ENCODE data around the gene DHRS11.
"Not testable (repeated sequence)": the region's sequence is repeated elsewhere in the genome, so short reads cannot be mapped to it uniquely, and the experiment has no call there.

The DHRS11 gene

DNA sequence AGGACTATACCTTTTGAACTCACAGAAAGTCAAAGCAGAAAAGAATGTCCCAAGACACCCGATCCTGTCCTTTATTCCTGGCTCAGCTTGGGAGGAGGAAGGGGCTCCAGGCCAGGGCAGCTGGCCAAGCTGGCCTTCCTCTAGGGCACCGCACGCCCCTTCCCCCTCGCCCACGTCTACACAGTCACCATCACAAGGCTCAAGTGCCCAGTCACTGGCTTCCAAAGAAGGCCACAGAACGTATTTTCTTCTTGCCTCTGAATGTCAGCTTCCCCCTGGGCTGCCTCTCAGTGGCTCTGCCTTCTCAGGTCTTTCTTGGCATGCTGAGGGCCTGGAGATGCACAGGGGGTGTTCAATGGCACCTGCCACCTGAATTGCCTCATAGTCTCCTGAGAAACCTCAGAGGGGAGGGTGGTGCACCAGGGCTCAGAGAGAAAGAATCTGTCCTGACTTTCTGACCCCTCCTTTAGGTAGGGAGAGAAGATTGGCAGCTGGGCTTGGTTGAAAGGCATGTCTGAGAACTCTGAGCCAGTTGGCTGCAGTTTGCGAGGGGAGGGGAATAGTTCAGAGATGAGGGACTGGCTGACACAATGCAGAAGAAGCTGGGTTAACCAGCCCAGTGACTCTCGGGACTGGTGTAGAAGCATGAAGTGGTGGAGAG, 2.1 kb downstream of the DHRS11 start:
- DNase-seq (ENCODE audit: low read depth in 2 of 3, low spot score in 2 of 3): no peak

DNA sequence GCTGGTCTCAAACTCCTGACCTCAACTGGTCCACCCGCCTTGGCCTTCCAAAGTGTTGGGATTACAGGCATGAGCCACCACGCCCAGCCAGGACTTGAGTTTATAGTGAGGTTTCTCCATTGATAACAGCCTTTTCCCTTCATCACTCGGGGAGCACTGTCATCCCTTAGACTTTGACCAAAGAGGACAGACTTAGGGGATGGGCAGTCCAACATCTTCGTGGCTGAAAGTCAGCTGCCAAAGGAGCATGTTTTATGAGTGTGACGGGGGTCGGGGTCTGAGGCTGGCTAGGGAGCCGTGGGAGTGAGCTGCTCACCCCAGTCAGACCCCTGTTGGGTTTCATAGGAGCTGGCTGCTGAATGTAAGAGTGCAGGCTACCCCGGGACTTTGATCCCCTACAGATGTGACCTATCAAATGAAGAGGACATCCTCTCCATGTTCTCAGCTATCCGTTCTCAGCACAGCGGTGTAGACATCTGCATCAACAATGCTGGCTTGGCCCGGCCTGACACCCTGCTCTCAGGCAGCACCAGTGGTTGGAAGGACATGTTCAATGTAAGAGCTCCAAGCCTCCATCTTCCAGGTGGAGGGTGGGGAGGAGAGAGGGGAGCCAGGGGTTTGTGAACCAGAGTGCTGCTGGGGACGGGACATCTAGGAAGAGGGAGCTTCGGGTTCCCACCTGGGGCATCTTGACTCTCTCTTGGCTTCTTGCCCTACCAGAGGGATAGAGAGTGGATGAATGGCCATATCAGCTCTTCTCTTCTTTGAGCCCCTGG, 3.1 kb downstream of the DHRS11 start:
- DNase-seq (ENCODE audit: low read depth in 2 of 3, low spot score in 2 of 3): no peak

DNA sequence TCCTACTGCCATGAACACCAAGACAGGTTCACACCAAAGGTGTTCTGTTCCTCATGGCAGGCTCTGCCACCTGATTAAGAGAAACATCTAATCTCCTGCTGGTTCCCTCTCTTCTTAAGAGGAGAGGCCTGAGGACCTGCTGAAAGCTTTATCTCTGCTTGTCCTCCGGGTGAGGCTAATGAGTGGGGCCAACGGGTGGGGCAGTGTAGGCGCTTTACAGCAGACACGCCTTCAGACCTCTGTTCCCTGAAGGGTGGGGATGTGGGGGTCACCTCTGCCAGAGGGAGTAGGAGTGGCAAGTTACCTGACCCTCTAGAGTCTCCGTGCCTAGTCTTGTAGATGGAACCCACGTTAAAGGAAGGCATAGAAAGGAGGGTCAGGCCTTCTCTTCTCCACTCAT, 5.5 kb downstream of the DHRS11 start:
- no peak for DNase-seq (ENCODE audit: low read depth in 2 of 3, low spot score in 2 of 3)

DNA sequence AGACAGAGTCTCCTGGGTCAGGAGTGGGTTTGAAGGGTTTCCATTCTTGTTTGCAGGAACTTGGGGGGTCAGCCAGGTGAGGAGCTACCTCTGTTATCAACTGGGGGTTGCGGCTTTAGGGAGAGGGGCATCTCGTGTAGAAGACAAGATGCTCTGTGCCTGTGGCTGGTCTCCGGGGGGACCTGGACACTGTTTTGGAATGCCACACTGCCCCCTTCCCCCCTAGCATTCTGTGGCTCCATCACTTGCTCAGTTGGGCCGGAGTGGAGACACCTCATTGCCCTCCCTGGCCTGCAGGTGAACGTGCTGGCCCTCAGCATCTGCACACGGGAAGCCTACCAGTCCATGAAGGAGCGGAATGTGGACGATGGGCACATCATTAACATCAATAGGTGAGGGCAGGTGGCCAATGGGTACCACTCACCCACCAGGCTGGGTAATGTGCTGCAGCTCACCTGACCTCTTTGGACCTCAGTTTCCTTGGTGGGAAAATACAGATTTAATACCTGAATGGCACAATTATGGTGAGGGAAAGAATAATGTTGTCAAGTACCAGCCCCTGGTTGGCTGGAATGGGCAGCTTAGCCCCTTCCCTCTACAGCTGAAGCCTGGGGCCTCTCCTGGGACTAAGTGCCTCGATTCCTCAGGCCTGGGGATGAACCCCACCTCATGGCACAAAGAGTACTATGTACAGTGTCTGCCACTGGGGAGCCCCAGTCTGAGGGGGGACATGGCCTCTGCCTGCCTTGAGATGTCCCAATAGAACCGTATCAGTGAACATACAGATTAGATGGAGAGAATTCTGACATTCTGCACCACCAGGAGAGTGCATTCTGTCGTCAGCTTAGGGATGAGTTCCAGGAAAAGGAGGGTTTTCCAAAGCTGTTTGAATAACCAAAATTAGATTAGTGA, 6.4 kb downstream of the DHRS11 start:
- no peak for DNase-seq (ENCODE audit: low read depth in 2 of 3, low spot score in 2 of 3)

DNA sequence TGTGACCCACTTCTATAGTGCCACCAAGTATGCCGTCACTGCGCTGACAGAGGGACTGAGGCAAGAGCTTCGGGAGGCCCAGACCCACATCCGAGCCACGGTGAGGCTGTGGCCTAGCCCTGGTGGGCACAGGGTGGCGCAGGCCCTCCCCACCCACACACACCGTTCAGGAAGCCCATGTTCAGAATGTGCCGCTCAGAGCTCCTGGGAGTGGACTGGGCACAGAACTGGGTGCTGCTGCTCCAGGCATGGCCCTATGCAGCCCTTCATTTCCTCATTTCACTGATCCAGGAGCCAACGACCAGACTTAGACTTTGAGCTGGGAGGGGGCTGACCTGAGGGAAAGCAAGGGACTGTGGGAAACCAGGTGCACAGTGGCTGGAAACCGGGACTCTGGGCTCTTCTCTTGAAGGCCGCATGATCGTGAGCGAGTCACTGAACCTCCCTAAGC, 7.3 kb downstream of the DHRS11 start:
- DNase-seq (ENCODE audit: low read depth in 2 of 3, low spot score in 2 of 3): no peak

DNA sequence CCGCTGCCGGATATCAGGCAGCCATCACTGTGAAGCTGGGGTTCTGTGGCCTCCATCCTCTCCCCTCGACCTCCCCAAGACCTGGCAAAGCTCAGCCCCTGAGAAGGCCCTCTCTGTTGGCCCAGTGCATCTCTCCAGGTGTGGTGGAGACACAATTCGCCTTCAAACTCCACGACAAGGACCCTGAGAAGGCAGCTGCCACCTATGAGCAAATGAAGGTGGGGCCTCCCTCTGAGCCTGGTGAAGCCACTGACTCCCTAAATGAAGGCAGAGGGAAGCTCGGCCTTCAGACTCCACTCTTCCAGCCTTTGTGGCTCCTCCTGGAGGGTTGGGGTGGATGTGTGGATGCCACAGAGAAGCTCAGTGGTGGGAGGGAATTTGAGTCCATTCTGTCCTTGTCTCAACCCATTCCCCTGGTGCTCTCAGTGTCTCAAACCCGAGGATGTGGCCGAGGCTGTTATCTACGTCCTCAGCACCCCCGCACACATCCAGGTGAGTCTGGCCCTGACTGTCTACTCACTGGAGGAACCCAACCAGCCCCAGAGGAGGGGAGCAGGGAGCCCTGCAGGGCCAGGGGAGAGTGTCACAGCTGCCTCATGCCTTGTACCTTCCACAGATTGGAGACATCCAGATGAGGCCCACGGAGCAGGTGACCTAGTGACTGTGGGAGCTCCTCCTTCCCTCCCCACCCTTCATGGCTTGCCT, 8.0 kb downstream of the DHRS11 start:
- no peak for DNase-seq (ENCODE audit: low read depth in 2 of 3, low spot score in 2 of 3)

DNA sequence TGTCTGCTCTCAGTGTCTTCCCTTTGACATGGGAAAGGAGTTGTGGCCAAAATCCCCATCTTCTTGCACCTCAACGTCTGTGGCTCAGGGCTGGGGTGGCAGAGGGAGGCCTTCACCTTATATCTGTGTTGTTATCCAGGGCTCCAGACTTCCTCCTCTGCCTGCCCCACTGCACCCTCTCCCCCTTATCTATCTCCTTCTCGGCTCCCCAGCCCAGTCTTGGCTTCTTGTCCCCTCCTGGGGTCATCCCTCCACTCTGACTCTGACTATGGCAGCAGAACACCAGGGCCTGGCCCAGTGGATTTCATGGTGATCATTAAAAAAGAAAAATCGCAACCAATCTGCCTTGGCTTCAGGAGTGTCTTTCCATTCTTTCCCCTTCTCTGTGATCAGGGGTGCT, 8.8 kb downstream of the DHRS11 start:
- no peak for DNase-seq (ENCODE audit: low read depth in 2 of 3, low spot score in 2 of 3)

DNA sequence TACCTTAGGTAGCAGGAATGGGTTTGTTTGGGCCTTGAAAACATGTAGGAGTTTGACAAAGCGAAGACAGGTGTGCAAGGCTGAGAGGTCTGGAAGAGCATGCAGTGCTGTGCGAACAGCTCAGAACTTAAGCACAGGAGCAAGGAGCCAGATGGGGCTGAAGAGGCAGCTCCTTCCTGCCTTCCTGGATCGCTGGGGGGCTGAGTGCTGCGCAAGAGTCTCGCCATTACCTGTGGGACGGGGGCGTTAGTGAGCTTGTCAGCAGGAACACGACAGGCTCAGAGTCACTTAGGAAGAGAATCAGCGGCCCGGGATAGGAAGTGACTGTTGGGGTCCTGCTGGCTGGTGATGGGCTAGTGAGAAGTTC, 9.2 kb downstream of the DHRS11 start:
- peak in 1 of 3 experiments; percentile 15 for DNase-seq (ENCODE audit: low read depth in 2 of 3, low spot score in 2 of 3)

DNA sequence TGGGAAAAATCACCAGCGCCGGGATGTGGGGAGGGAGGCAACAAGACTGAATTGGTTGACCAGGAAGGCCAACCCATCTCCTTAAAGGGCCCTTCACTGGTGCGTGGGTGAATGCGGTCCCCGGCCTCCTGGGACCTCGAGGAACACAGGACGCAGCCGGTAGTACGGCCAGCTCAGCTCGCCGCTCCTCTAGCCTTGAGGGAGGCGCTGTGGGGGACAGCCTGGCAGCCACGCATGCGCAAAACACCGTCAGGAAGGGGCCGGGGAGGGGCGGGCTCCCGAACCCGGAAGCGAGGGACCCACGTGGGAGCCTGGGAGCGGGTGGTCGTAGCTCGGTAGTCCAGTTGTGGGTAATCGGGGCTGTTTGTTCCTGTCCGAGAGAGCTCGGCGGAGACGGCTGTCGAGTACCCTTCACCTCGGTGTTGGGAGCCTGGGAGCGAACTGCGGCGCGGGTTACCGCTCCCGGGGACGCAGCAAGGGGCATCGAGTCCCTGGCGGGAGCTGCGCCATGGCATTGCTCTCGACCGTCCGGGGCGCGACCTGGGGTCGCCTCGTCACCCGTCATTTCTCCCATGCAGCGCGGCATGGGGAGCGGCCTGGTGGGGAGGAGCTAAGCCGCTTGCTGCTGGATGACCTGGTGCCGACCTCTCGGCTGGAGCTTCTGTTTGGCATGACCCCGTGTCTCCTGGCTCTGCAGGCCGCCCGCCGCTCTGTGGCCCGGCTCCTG, 9.8 kb downstream of the DHRS11 start, which contains the start of gene MRM1:
MRM1 (plus strand) TSS at position 281 of the 727 bp plus-strand sequence; CDS start at position 509, 228 bp downstream.
- peak; percentile 83 to 89 (median 87) for DNase-seq (ENCODE audit: low read depth in 2 of 3, low spot score in 2 of 3)

DNA sequence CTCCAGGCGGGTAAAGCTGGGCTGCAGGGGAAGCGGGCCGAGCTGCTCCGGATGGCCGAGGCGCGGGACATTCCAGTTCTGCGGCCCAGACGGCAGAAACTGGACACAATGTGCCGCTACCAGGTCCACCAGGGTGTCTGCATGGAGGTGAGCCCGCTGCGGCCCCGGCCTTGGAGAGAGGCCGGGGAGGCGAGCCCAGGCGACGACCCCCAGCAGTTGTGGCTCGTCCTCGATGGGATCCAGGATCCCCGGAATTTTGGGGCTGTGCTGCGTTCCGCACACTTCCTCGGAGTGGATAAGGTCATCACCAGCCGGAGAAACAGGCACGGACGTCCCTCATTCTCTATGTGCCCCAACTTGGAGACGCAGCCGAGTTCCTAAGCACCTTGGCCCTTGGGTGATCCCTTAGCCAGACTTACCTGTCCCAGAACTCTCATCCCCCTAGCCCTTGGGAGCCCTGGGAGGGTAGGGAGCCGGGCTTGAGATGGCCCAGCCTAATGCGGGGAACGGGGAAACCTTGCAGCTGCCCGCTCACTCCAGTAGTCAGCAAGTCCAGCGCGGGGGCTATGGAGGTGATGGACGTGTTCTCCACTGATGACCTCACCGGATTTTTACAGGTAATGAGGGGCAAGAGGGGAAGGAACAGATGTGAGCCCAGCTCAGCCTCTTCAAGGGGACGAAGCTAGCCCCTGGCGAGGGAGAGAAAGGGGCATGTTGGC, 10.5 kb downstream of the DHRS11 start:
- peak in 1 of 3 experiments; percentile 23 for DNase-seq (ENCODE audit: low read depth in 2 of 3, low spot score in 2 of 3)

DNA sequence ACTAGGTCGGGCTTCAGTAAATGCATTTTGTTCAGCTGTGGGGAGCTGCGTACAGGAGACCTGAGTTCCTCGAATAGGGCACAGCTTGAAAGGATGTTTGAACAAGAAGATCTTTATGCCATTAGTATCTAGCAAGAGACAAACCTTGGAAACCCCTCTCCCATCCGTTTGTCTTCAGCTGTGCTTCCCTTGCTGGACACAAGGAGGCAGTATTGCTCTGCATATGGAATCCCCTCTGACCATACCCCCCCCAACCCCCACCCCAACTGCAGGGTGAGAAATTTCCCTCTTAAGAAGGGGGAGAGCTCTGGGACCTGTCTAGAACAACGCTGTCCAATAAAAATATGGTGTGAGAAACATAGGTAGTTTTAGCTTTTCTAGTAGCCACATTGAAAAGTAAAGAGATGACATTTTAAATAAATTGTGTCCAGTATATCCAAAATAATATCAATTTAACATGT, 11.3 kb downstream of the DHRS11 start:
- peak; percentile 31 to 41 (median 40) for DNase-seq (ENCODE audit: low read depth in 2 of 3, low spot score in 2 of 3)

DNA sequence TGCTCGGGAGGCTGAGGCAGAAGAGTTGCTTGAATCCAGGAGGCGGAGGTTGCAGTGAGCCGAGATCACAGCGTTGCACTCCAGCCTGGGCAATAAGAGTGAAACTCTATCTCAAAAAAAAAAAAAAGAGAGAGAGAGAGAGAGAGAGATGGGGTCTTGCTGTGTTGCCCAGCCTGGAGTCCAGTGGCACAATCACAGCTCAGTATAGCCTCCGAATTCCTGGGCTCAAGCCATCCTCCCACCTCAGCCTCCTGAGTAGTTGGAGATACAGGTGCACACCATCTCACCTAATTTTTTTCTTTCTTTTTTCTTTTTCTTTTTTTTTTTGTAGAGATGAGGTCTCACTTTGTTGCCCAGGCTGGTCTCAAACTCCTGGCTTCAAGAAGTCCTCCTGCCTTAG, 13.3 kb downstream of the DHRS11 start:
- DNase-seq (ENCODE audit: low read depth in 2 of 3, low spot score in 2 of 3): not testable (repeated sequence)

DNA sequence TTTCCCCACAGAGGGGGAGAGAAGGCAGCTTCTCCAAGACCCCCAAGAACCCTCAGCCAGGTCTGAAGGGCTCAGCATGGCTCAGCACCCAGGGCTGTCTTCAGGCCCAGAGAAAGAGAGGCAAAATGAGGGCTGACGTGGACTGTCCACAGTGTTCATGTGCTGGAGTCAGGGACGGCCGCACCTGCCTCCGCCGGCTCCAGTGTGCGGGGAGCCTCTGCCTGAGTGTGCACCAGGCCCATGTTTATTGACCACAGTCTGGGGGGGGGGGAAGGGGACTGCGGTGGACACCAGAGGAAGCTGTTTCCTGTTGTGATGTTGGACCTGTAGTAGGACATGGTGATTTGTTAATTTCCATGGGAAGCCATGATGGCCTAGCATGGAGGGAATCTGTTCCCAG, 16.6 kb downstream of the DHRS11 start:
- DNase-seq (ENCODE audit: low read depth in 2 of 3, low spot score in 2 of 3): no peak

DNA sequence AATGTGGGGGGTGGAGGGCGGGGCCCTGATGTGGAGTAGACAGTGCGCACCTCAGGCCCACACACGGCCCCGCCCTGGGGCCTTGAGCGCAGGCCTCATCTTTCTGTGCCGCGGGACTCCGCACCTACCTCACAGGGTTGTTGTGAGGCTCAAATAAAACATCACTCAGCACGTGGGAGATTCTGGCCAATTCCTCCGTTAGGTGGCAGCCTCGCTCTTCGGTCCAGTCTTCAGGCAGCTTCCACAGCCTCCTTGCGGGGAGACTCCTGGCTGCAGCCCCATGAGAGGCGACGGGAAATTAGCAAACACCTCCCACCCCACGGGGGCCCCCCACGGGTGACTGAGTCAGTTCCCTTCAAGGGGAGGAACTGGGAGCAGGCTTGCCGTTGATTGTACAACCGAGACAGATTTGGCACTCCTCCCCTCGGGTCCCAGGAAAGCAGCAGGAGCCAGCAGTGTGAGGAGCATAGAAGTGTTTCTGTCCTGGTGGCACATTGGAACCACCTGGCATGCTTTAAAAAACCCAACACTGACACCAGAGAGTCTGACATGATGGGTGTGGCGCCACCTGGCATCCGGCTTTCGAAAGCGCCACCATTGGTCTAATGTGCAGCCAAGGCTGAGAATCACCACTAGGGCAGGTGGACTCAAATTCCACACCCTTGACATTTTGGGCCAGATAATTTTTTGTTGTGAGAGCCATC, 17.3 kb downstream of the DHRS11 start:
- no peak for DNase-seq (ENCODE audit: low read depth in 2 of 3, low spot score in 2 of 3)

DNA sequence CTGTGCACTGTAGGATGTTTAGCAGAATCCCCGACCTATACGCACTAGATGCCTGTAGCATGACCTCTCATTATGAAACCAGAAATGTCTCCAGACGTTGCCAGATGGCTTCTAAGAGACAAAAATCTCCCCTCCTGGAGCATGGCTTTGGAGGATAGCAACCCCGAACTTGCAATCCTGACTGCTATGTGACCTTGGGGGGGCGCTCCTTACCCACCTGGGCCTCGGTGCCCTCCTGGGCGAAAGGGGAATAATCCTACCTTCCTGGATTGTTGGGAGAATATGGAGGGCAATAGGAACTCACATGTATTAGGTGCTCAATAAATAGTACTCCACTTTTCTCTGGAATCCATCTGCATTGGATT, 17.8 kb downstream of the DHRS11 start:
- DNase-seq (ENCODE audit: low read depth in 2 of 3, low spot score in 2 of 3): no peak

DNA sequence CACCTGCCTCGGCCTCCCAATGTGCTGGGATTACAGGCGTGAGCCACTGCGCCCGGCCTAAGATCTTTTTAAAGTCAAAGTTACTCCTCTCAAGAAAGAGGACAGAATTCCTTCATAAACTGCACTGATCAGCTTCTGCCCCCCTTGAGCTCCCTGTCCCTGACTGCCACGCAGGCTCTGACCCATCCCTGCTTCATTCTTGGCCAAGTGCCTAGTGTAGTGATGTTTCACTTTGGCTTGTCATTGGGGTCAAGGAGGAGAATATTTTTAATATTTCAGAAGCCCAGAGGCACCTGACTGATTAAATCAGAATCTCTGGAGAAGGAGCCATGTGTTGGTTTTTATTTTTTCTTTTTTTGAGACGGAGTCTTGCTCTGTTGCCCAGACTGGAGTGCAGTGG, 18.8 kb downstream of the DHRS11 start:
- no peak for DNase-seq (ENCODE audit: low read depth in 2 of 3, low spot score in 2 of 3)

DNA sequence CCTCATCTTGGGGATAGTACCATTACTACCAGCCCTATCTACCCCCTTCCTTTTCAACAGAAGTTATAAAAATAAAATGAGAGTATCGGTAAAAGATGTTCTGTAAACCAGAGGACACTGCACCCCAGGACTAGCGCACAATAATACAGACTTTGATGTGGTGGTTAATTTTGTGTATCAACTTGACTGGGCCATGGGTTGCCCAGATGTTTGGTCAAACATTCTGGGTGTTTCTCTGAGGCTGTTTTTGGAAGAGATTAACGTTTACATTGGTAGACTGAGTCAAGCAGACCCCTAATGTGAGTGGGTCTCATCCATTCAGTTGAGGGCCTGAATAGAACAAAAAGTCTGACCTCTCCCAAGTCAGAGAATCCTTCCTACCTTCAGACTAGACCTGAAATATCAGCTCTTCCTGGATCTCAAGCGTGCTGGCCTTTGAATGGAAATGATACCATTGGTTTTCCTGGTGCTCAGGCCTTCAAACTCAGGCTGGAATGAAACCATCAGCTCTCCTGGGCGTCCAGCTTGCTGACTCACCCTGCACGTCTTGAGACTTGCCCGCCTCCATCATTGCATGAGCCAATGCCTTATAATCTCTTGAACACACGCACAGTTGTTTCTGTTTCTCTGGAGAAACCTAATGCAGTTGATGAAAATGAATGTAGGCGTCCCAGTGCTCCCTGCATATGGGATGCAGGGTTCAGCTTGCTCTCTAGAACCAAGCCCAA, 19.8 kb downstream of the DHRS11 start:
- DNase-seq (ENCODE audit: low read depth in 2 of 3, low spot score in 2 of 3): no peak

DNA sequence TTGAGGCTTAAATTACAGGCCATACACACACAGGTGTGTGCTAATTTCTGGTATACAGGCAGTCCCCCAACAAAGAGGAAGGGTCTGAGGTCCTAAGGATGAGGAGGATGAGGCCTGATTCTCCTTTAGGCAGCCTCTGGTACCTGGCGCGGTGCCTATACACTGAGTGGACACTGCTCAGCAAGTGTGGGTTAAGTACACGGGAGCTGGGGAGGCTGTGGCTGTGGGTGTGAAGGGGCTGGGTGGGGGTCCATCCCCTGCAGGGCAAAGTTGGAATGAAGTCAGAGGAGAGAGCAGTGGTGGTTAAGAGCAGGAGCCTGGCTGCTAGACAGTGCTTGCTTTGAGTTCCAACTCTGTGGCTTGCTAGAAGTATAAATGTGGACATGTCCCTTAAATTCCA, 20.6 kb downstream of the DHRS11 start:
- DNase-seq (ENCODE audit: low read depth in 2 of 3, low spot score in 2 of 3): no peak

All from activated CD8-positive, alpha-beta memory T cell treated with anti-CD3 and anti-CD28 coated beads for 48 hours (primary cell).